Endothelial cell of umbilical vein (primary cell): ENCODE measurements around the gene CISH. TPM values are rescaled to one million over a fixed set of nuclear protein-coding genes. Genes with fewer than 3 reads are reported as not detected.

Source experiments
- BruUV-seq: library from RNA; stranded (reverse); fragments of 400-500 nt; replicated peaks from 2 replicates; lab custom pipeline; 2021; lab: Mats Ljungman, UMichigan
- CTCF ChIA-PET: fragments of 300-600, 350-600 bp; sonication (Branson Sonifier 250); formaldehyde crosslinking; loops from one replicate; lab custom pipeline; 2021; ENCODE audit warnings: antibody characterized with exemption, inconsistent platforms; lab: Charles Lee
- POLR2A ChIA-PET: fragments of 300-600, 350-600 bp; sonication (Branson Sonifier 250); formaldehyde crosslinking; loops from one replicate; lab custom pipeline; 2021; ENCODE audit warnings: antibody characterized with exemption, inconsistent platforms; lab: Charles Lee
- DNase-seq: peaks from one replicate; pipeline ENCODE4 v3.0.0-alpha.2; 2011; ENCODE audit warnings: low read depth, low spot score
- FAIRE-seq: peaks from 2 replicates; lab custom pipeline; 2011; peaks lifted over from hg19 to GRCh38; lab: Jason Lieb, UNC
- H2AFZ ChIP-seq: 2 replicates; pipeline ENCODE4 v1.6.0; 2012; ENCODE audit warnings: low read depth, low read length, control low read depth, inconsistent platforms
- H3K27ac ChIP-seq: 2 replicates; pipeline ENCODE4 v1.5.1; 2011; ENCODE audit warnings: low read depth, mild to moderate bottlenecking, control low read depth, low read length, moderate library complexity; ENCODE audit not compliant: insufficient read depth
- H3K27me3 ChIP-seq, 2 experiments: 2 replicates each; pipeline versions ENCODE4 v1.6.0 to v1.6.1; 2011; ENCODE audit warnings: low read length in 2 of 2, mixed read lengths in 1 of 2; ENCODE audit not compliant: control insufficient read depth in 2 of 2, insufficient read depth in 2 of 2
- H3K36me3 ChIP-seq, 2 experiments: 2 replicates in 1 of 2; 3 replicates in 1 of 2; pipeline ENCODE4 v1.5.1; 2011; ENCODE audit warnings: low read length in 2 of 2, mild to moderate bottlenecking in 1 of 2, moderate library complexity in 1 of 2; ENCODE audit not compliant: control insufficient read depth in 2 of 2, insufficient read depth in 2 of 2; ENCODE audit errors: extremely low read depth in 1 of 2
- H3K4me1 ChIP-seq: 3 replicates; pipeline ENCODE4 v1.5.1; 2011; ENCODE audit warnings: mild to moderate bottlenecking, low read length; ENCODE audit not compliant: control insufficient read depth, insufficient read depth; ENCODE audit errors: extremely low read depth
- H3K4me2 ChIP-seq: 2 replicates; pipeline ENCODE4 v1.6.1; 2011; ENCODE audit warnings: low read length, control low read depth, mixed read lengths; ENCODE audit not compliant: insufficient read depth
- H3K4me3 ChIP-seq, 3 experiments: fragments of 200-600 bp in 1 of 3; sonication (generic), shearing (Covaris generic) in 1 of 3; replicated peaks in 1 of 3; 2 replicates each; pipeline ENCODE4 v1.5.1; 2011 to 2016; ENCODE audit warnings: control low read depth in 3 of 3, low read length in 3 of 3, mild to moderate bottlenecking in 2 of 3, inconsistent platforms in 1 of 3, low read depth in 1 of 3, moderate library complexity in 1 of 3; ENCODE audit not compliant: insufficient read depth in 1 of 3
- H3K79me2 ChIP-seq: 2 replicates; pipeline ENCODE4 v1.6.0; 2012; ENCODE audit warnings: low read length, inconsistent platforms; ENCODE audit not compliant: control insufficient read depth, insufficient read depth
- H3K9ac ChIP-seq: replicated peaks from 2 replicates; pipeline ENCODE3; 2011; ENCODE audit warnings: low read length, control low read depth; ENCODE audit not compliant: insufficient read depth; ENCODE audit errors: extremely low read depth
- H3K9me1 ChIP-seq: replicated peaks from 3 replicates; pipeline ENCODE4 v1.6.0; 2011; ENCODE audit warnings: mild to moderate bottlenecking, low read length; ENCODE audit not compliant: control insufficient read depth, insufficient read depth; ENCODE audit errors: extremely low read depth
- H3K9me3 ChIP-seq: replicated peaks from 2 replicates; pipeline ENCODE4 v1.5.1; 2012; ENCODE audit warnings: low read length, inconsistent platforms; ENCODE audit not compliant: control insufficient read depth, insufficient read depth
- H4K20me1 ChIP-seq: replicated peaks from 2 replicates; pipeline ENCODE3; 2011; ENCODE audit warnings: mild to moderate bottlenecking, low read length; ENCODE audit not compliant: control insufficient read depth, insufficient read depth; ENCODE audit errors: extremely low read depth
- EZH2 ChIP-seq: IDR thresholded peaks from 2 replicates; pipeline ENCODE4 v1.6.1; 2012; ENCODE audit warnings: borderline replicate concordance, low read depth, mild to moderate bottlenecking, moderate library complexity, low read length, inconsistent platforms; ENCODE audit not compliant: severe bottlenecking
- GATA2 ChIP-seq: IDR thresholded peaks from 2 replicates; pipeline ENCODE4 v1.7.0; 2011; ENCODE audit warnings: low read depth, mild to moderate bottlenecking, moderate library complexity, mixed read lengths, low read length; ENCODE audit not compliant: insufficient read length, insufficient read depth
- JUN ChIP-seq: IDR thresholded peaks from 2 replicates; pipeline ENCODE4 v1.6.1; 2011; ENCODE audit warnings: borderline replicate concordance, low read depth; ENCODE audit not compliant: insufficient read length, insufficient read depth
- MAX ChIP-seq: IDR thresholded peaks from 2 replicates; pipeline ENCODE4 v1.6.1; 2011; ENCODE audit not compliant: insufficient read depth, insufficient read length
- MYC ChIP-seq: IDR thresholded peaks from one replicate; pipeline ENCODE4 v1.6.1; 2011; ENCODE audit warnings: mild to moderate bottlenecking, low read depth, low read length
- POLR2AphosphoS5 ChIP-seq: IDR thresholded peaks from 2 replicates; pipeline ENCODE4 v1.6.1; 2012; ENCODE audit warnings: low read depth, mild to moderate bottlenecking, control low read depth, low read length, moderate library complexity; ENCODE audit not compliant: insufficient read depth
- dilution Hi-C: fragments of 300-500 bp; cut with MboI; formaldehyde crosslinking; loops from one replicate; pipeline ENCODE4 v1.15.0; 2019; ENCODE audit warnings: low sequenced_read_pairs; ENCODE audit not compliant: extremely low pct_ligation_motif_present
- intact Hi-C: fragments of 100-400 bp; cut with micrococcal nuclease; formaldehyde crosslinking; loops from one replicate; pipeline ENCODE4 v1.10.0; 2022
- polyA plus RNA-seq, 4 experiments: library from polyadenylated mRNA; depleted of rRNA in 3 of 4; stranded (reverse) in 3 of 4; unstranded in 1 of 4; fragments of >200 nt; gene quantifications; 2 replicates each; pipeline versions ENCODE4 v1.2.1 to v1.2.3, GENCODE V29; 2011 to 2012; ENCODE audit warnings: missing spikeins in 1 of 4
- total RNA-seq: library from RNA; stranded (reverse); gene quantifications from 2 replicates; pipeline ENCODE4 v1.2.3, GENCODE V29; 2021
- TF ChIP-seq, protein P1 (sequence below), 2 donors: IDR thresholded peaks; 1 replicate in 1 of 2; 2 replicates in 1 of 2; pipeline ENCODE4 v1.5.1; 2011; ENCODE audit warnings: low read length in 2 of 2, mild to moderate bottlenecking in 2 of 2, moderate library complexity in 2 of 2, control low read depth in 1 of 2, inconsistent platforms in 1 of 2, low read depth in 1 of 2; ENCODE audit not compliant: insufficient read depth in 1 of 2; ENCODE audit errors: extremely low read depth in 1 of 2

CISH gene
- total and polyA plus RNA-seq, 2 donors (not counting 3 experiments of a cell fraction or from before 2014, with no cell fraction given), result 2.2 to 4.1 TPM

- Histone ChIP-seq H3K4me3 (no peak overlapping the region), H3K9me3 (no peaks in the 10 kb centered on the region), H3K79me2 (no peaks in the 10 kb centered on the region), H3K36me3 (peaks cover 0 to 4% of the 10 kb centered on the region in 2 experiments), H3K9ac (no peak overlapping the region), H3K4me1 (peaks cover 7% of the 10 kb centered on the region), H3K4me2 (no peak overlapping the region), H2AFZ (no peak overlapping the region), H4K20me1 (no peaks in the 10 kb centered on the region), H3K9me1 (no peaks in the 10 kb centered on the region), H3K27ac (no peak overlapping the region), H3K27me3 (no peaks in the 10 kb centered on the region)
- no peak for FAIRE-seq
- intact Hi-C loops, result no loop called here
- dilution Hi-C loops, result no loop called here
- TF ChIP-seq EZH2, result no peak
- no peak for TF ChIP-seq POLR2AphosphoS5
- no peak for TF ChIP-seq JUN
- no peak for TF ChIP-seq GATA2
- TF ChIP-seq, protein P1, sequence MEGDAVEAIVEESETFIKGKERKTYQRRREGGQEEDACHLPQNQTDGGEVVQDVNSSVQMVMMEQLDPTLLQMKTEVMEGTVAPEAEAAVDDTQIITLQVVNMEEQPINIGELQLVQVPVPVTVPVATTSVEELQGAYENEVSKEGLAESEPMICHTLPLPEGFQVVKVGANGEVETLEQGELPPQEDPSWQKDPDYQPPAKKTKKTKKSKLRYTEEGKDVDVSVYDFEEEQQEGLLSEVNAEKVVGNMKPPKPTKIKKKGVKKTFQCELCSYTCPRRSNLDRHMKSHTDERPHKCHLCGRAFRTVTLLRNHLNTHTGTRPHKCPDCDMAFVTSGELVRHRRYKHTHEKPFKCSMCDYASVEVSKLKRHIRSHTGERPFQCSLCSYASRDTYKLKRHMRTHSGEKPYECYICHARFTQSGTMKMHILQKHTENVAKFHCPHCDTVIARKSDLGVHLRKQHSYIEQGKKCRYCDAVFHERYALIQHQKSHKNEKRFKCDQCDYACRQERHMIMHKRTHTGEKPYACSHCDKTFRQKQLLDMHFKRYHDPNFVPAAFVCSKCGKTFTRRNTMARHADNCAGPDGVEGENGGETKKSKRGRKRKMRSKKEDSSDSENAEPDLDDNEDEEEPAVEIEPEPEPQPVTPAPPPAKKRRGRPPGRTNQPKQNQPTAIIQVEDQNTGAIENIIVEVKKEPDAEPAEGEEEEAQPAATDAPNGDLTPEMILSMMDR (IDR thresholded peaks at IDR 0.05; ENCODE audit: extremely low read depth in 1 of 2, insufficient read depth in 1 of 2, low read depth in 1 of 2, low read length in 2 of 2), result no peak
- no peak for TF ChIP-seq MAX
- TF ChIP-seq MYC, result no peak
- POLR2A ChIA-PET, result interaction anchor here (0.9 kb wide), 1 partner anchor 38 kb away, joined by 3 read pairs; the partner anchor contains the start of gene CISH
- DNase-seq, result no peak
- CTCF ChIA-PET, result interaction anchor here (1.4 to 6.0 kb wide), 4 partner anchors 17 to 42 kb away, joined by 4 to 105 read pairs (median 36); partner anchors contain the start of genes CISH and MAPKAPK3
- no TSS peak for BruUV-seq
Measured at GRCh38 chr3:50573566-50574443, 37.8 kb downstream of the CISH start.
